C4-2B (cell line): ENCODE data around the gene PNCK.

Experiments
- CTCF ChIP-seq: fragments of 450-650 bp; conservative IDR thresholded peaks from 2 replicates; pipeline ENCODE4 v1.5.1; 2017; ENCODE audit warnings: mild to moderate bottlenecking
- ZFX ChIP-seq: fragments of 450-650 bp; IDR thresholded peaks from 2 replicates; pipeline ENCODE4 v1.6.1; 2017

GRCh38 chrX:153667281-153667955, 6.2 kb downstream of the PNCK start:
- no peak for TF ChIP-seq CTCF
- no peak for TF ChIP-seq ZFX
